Esophagus muscularis mucosa (tissue), 3 donors: Measurements from ENCODE around the gene DFFB.

Experiments
- POLR2A ChIP-seq: fragments of 450-650 bp; IDR thresholded peaks from one replicate; pipeline ENCODE4 v1.6.1; 2017; ENCODE audit warnings: antibody characterized with exemption, moderate library complexity, mild to moderate bottlenecking, low read depth
- POLR2AphosphoS5 ChIP-seq, 2 donors: sonication (generic); formaldehyde crosslinking; IDR thresholded peaks; one replicate each; pipeline ENCODE4 v1.6.1; 2017; ENCODE audit warnings: antibody characterized with exemption in 2 of 2
- TF ChIP-seq, protein P1 (sequence below), 3 experiments: fragments of 200-600 bp in 2 of 3; fragments of 450-650 bp in 1 of 3; sonication (generic) in 2 of 3; IDR thresholded peaks; one replicate each; pipeline ENCODE4 v1.5.1; 2017 to 2019; ENCODE audit warnings: antibody characterized with exemption in 3 of 3, mild to moderate bottlenecking in 2 of 3, moderate library complexity in 1 of 3

- TF ChIP-seq, protein P1, sequence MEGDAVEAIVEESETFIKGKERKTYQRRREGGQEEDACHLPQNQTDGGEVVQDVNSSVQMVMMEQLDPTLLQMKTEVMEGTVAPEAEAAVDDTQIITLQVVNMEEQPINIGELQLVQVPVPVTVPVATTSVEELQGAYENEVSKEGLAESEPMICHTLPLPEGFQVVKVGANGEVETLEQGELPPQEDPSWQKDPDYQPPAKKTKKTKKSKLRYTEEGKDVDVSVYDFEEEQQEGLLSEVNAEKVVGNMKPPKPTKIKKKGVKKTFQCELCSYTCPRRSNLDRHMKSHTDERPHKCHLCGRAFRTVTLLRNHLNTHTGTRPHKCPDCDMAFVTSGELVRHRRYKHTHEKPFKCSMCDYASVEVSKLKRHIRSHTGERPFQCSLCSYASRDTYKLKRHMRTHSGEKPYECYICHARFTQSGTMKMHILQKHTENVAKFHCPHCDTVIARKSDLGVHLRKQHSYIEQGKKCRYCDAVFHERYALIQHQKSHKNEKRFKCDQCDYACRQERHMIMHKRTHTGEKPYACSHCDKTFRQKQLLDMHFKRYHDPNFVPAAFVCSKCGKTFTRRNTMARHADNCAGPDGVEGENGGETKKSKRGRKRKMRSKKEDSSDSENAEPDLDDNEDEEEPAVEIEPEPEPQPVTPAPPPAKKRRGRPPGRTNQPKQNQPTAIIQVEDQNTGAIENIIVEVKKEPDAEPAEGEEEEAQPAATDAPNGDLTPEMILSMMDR (IDR thresholded peaks at IDR 0.05), result no peak
- TF ChIP-seq POLR2AphosphoS5 (IDR thresholded peaks at IDR 0.05) (peak in 1 of 2 donors; percentile 31), POLR2A (no peak)
These were observed 38.1 kb downstream of the DFFB start for GRCh38 chr1:3895279-3895950.
